Fibroblast of lung (primary cell): Measurements from ENCODE around the gene TMEM178B.

Experiments
- EZH2 ChIP-seq: IDR thresholded peaks from 2 replicates; pipeline ENCODE4 v1.5.1; 2012; ENCODE audit warnings: low read length, control low read depth, mild to moderate bottlenecking; ENCODE audit errors: missing control alignments
- TF ChIP-seq, protein P1 (sequence below), 2 donors: IDR thresholded peaks in 1 of 2; conservative IDR thresholded peaks in 1 of 2; 1 replicate in 1 of 2; 2 replicates in 1 of 2; pipeline ENCODE4 v1.5.1; 2011 to 2012; ENCODE audit warnings: low read length in 2 of 2, control low read depth in 1 of 2, inconsistent platforms in 1 of 2, low read depth in 1 of 2, mild to moderate bottlenecking in 1 of 2

GRCh38 chr7:141478845-141479244 is 405.0 kb downstream of the TMEM178B start:
- TF ChIP-seq, protein P1, sequence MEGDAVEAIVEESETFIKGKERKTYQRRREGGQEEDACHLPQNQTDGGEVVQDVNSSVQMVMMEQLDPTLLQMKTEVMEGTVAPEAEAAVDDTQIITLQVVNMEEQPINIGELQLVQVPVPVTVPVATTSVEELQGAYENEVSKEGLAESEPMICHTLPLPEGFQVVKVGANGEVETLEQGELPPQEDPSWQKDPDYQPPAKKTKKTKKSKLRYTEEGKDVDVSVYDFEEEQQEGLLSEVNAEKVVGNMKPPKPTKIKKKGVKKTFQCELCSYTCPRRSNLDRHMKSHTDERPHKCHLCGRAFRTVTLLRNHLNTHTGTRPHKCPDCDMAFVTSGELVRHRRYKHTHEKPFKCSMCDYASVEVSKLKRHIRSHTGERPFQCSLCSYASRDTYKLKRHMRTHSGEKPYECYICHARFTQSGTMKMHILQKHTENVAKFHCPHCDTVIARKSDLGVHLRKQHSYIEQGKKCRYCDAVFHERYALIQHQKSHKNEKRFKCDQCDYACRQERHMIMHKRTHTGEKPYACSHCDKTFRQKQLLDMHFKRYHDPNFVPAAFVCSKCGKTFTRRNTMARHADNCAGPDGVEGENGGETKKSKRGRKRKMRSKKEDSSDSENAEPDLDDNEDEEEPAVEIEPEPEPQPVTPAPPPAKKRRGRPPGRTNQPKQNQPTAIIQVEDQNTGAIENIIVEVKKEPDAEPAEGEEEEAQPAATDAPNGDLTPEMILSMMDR (conservative IDR thresholded peaks at IDR 0.05 in 1 of 2, IDR thresholded peaks at IDR 0.05 in 1 of 2; ENCODE audit: low read depth in 1 of 2, low read length in 2 of 2): no peak
- no peak for TF ChIP-seq EZH2
